Medulla oblongata (tissue), 1 donor: ENCODE measurements around the gene ANKIB1.
"Not testable (repeated sequence)": the region's sequence is repeated elsewhere in the genome, so short reads cannot be mapped to it uniquely, and the experiment has no call there.

Source experiments
- DNase-seq: peaks from one replicate; pipeline ENCODE4 v3.0.0-alpha.2; 2015; ENCODE audit errors: extremely low spot score

Gene ANKIB1

GRCh38 chr7:92245487-92246359 lies at the start of gene ANKIB1, which contains the start of gene KRIT1:
Gene ANKIB1, plus strand, starts transcription at chr7:92245974. Its CDS starts 49,005 bp downstream, at chr7:92294979.
Gene KRIT1, minus strand, starts transcription at chr7:92245914. Its CDS starts 3,779 bp downstream, at chr7:92242135.
- DNase-seq = peak; percentile 91

GRCh38 chr7:92200791-92201190 lies 45.0 kb upstream of the ANKIB1 start:
- DNase-seq = no peak

- DNase-seq = no peak
These were observed 39.8 kb upstream of the ANKIB1 start for GRCh38 chr7:92205987-92206386.

- DNase-seq = no peak
These were observed 39.1 kb upstream of the ANKIB1 start for GRCh38 chr7:92206672-92207071.

- no peak for DNase-seq
These were observed 24.0 kb upstream of the ANKIB1 start for GRCh38 chr7:92221766-92222165.

- no peak for DNase-seq
These were observed 18.8 kb upstream of the ANKIB1 start for GRCh38 chr7:92226981-92227380.

GRCh38 chr7:92228100-92228499 lies 17.7 kb upstream of the ANKIB1 start:
- no peak for DNase-seq

GRCh38 chr7:92228742-92229141 lies 17.0 kb upstream of the ANKIB1 start:
- DNase-seq = no peak

GRCh38 chr7:92230547-92230946 lies 15.2 kb upstream of the ANKIB1 start:
- DNase-seq = no peak

- DNase-seq = no peak
These were observed 2.8 kb upstream of the ANKIB1 start for GRCh38 chr7:92242972-92243371.

GRCh38 chr7:92244808-92245486 lies 827 bp upstream of the ANKIB1 start:
- DNase-seq = no peak

GRCh38 chr7:92246360-92247101 lies 757 bp downstream of the ANKIB1 start:
- DNase-seq = peak; percentile 51

GRCh38 chr7:92250603-92251002 lies 4.8 kb downstream of the ANKIB1 start:
- no peak for DNase-seq

GRCh38 chr7:92251181-92251580 lies 5.4 kb downstream of the ANKIB1 start:
- no peak for DNase-seq

- DNase-seq = peak; percentile 89
These were observed 7.5 kb downstream of the ANKIB1 start for GRCh38 chr7:92253251-92253650.

- DNase-seq = not testable (repeated sequence)
These were observed 9.0 kb downstream of the ANKIB1 start for GRCh38 chr7:92254800-92255199.

GRCh38 chr7:92255308-92255707 lies 9.5 kb downstream of the ANKIB1 start:
- no peak for DNase-seq

GRCh38 chr7:92259062-92259461 lies 13.3 kb downstream of the ANKIB1 start:
- DNase-seq = no peak

- DNase-seq = no peak
These were observed 14.0 kb downstream of the ANKIB1 start for GRCh38 chr7:92259610-92260247.

GRCh38 chr7:92260248-92260781 lies 14.5 kb downstream of the ANKIB1 start:
- DNase-seq = no peak
